SK-N-SH (cell line): ENCODE data around the gene ZBTB12. TPM values are rescaled to one million over a fixed set of nuclear protein-coding genes. Genes with fewer than 3 reads are reported as not detected.

Experiments used
- CTCF ChIA-PET: fragments of 300-600, 350-600 bp; formaldehyde crosslinking; extraction: SDS; loops from one replicate; lab custom pipeline; 2021; lab: Yijun Ruan, JAX
- POLR2A ChIA-PET: fragments of 350-600 bp; sonication (Branson Sonifier 250); formaldehyde crosslinking; extraction: SDS; loops from one replicate; lab custom pipeline; 2020; ENCODE audit warnings: antibody characterized with exemption, inconsistent platforms; lab: Yijun Ruan, JAX
- DNase-seq: peaks from one replicate; pipeline ENCODE4 v3.0.0; 2012
- H2AFZ ChIP-seq: fragments of 200-600 bp; sonication (generic); 2 replicates; pipeline ENCODE4 v1.8.1; 2016; ENCODE audit warnings: antibody characterized with exemption, mild to moderate bottlenecking, low read depth
- H3F3A ChIP-seq: fragments of 200-600 bp; sonication (generic); replicated peaks from 2 replicates; pipeline ENCODE3; 2016; ENCODE audit warnings: antibody characterized with exemption, mild to moderate bottlenecking; ENCODE audit not compliant: insufficient read depth
- H3K27ac ChIP-seq, 2 experiments: fragments of 200-500 bp in 1 of 2; fragments of 200-600 bp in 1 of 2; sonication (Bioruptor generic) in 1 of 2; sonication (generic), shearing (Covaris generic) in 1 of 2; 2 replicates each; pipeline versions ENCODE4 v1.5.1 to v1.6.1; 2014 to 2016; ENCODE audit warnings: low read depth in 2 of 2, inconsistent platforms in 1 of 2, low read length in 1 of 2, mild to moderate bottlenecking in 1 of 2, mixed read lengths in 1 of 2
- H3K27me3 ChIP-seq: fragments of 200-600 bp; sonication (generic), shearing (Covaris generic); 2 replicates; pipeline ENCODE4 v1.6.1; 2016; ENCODE audit warnings: mixed run types; ENCODE audit not compliant: insufficient read depth
- H3K36me3 ChIP-seq, 2 experiments: fragments of 200-500 bp in 1 of 2; fragments of 200-600 bp in 1 of 2; sonication (Bioruptor generic) in 1 of 2; sonication (generic) in 1 of 2; replicated peaks in 1 of 2; 2 replicates each; pipeline versions ENCODE3 to v1.5.1; 2014 to 2016; ENCODE audit warnings: low read length in 1 of 2, mild to moderate bottlenecking in 1 of 2; ENCODE audit not compliant: insufficient read depth in 2 of 2, control insufficient read depth in 1 of 2
- H3K4me1 ChIP-seq, 2 experiments: fragments of 200-500 bp in 1 of 2; fragments of 200-600 bp in 1 of 2; sonication (Bioruptor generic) in 1 of 2; sonication (generic), shearing (Covaris generic) in 1 of 2; 2 replicates each; pipeline versions ENCODE4 v1.5.1 to v1.6.1; 2014 to 2016; ENCODE audit warnings: low read depth in 1 of 2, low read length in 1 of 2, mixed run types in 1 of 2; ENCODE audit not compliant: insufficient read depth in 2 of 2, control insufficient read depth in 1 of 2
- H3K4me2 ChIP-seq: fragments of 200-600 bp; sonication (generic), shearing (Covaris generic); 2 replicates; pipeline ENCODE4 v1.6.1; 2017; ENCODE audit warnings: mixed run types
- H3K4me3 ChIP-seq, 2 experiments: fragments of 200-500 bp in 1 of 2; fragments of 200-600 bp in 1 of 2; sonication (Bioruptor generic) in 1 of 2; sonication (generic), shearing (Covaris generic) in 1 of 2; 2 replicates each; pipeline versions ENCODE4 v1.5.1 to v1.8.1; 2014 to 2016; ENCODE audit warnings: low read depth in 2 of 2, inconsistent platforms in 1 of 2, low read length in 1 of 2, mild to moderate bottlenecking in 1 of 2, mixed read lengths in 1 of 2, moderate library complexity in 1 of 2
- H3K79me2 ChIP-seq: fragments of 200-600 bp; sonication (generic); 2 replicates; pipeline ENCODE4 v1.8.1; 2017; ENCODE audit warnings: mild to moderate bottlenecking; ENCODE audit not compliant: insufficient read depth
- H3K9ac ChIP-seq: fragments of 200-600 bp; sonication (generic); 2 replicates; pipeline ENCODE4 v1.6.1; 2017; ENCODE audit warnings: mixed run types
- H3K9me2 ChIP-seq: fragments of 200-600 bp; sonication (generic); 2 replicates; pipeline ENCODE4 v1.6.1; 2017; ENCODE audit warnings: mixed run types
- H3K9me3 ChIP-seq: fragments of 200-600 bp; sonication (generic); 2 replicates; pipeline ENCODE4 v1.6.1; 2017; ENCODE audit warnings: mixed run types, mild to moderate bottlenecking, moderate library complexity
- H4K20me1 ChIP-seq: fragments of 200-600 bp; sonication (generic); 2 replicates; pipeline ENCODE4 v1.6.1; 2017; ENCODE audit warnings: mild to moderate bottlenecking, mixed run types; ENCODE audit not compliant: insufficient read depth
- CHD2 ChIP-seq: fragments of 150-350 bp; IDR thresholded peaks from 2 replicates; pipeline ENCODE4 v1.6.1; 2018; ENCODE audit warnings: low read length; ENCODE audit not compliant: partially characterized antibody
- FOXM1 ChIP-seq: IDR thresholded peaks from 2 replicates; pipeline ENCODE4 v1.4.0; 2012; ENCODE audit warnings: low read depth, mild to moderate bottlenecking
- NFIC ChIP-seq: IDR thresholded peaks from 2 replicates; pipeline ENCODE4 v1.4.0; 2012; ENCODE audit warnings: borderline replicate concordance
- NRF1 ChIP-seq: IDR thresholded peaks from 2 replicates; pipeline ENCODE4 v1.6.1; 2012; ENCODE audit warnings: low read depth, mild to moderate bottlenecking, low read length
- RAD21 ChIP-seq: IDR thresholded peaks from 2 replicates; pipeline ENCODE4 v1.6.1; 2012; ENCODE audit warnings: mild to moderate bottlenecking, low read length
- RCOR1 ChIP-seq: fragments of 150-350 bp; IDR thresholded peaks from 2 replicates; pipeline ENCODE4 v1.6.1; 2017; ENCODE audit warnings: antibody characterized with exemption, low read length
- SIN3A ChIP-seq: IDR thresholded peaks from 2 replicates; pipeline ENCODE4 v1.6.1; 2012; ENCODE audit warnings: low read depth, mild to moderate bottlenecking, low read length, moderate library complexity, borderline replicate concordance
- TEAD4 ChIP-seq: IDR thresholded peaks from 2 replicates; pipeline ENCODE4 v1.4.0; 2012; ENCODE audit warnings: mild to moderate bottlenecking, borderline replicate concordance; ENCODE audit not compliant: insufficient read depth
- YY1 ChIP-seq: IDR thresholded peaks from 2 replicates; pipeline ENCODE4 v1.4.0; 2012; ENCODE audit warnings: low read depth, mild to moderate bottlenecking
- WGBS: methylation state at CpG from one replicate; pipeline ENCODE4 v1.1.6; 2017; ENCODE audit warnings: low lambda C conversion rate; 5-methylcytosine and 5-hydroxymethylcytosine counted together
- polyA plus RNA-seq, 3 experiments: library from polyadenylated mRNA; depleted of rRNA; stranded (reverse); fragments of >200 nt; gene quantifications; 2 replicates each; pipeline ENCODE4 v1.2.3, GENCODE V29; 2012
- TF ChIP-seq, protein P1 (sequence below): fragments of 200-600 bp; sonication (generic); IDR thresholded peaks from 2 replicates; pipeline ENCODE4 v1.6.1; 2017; ENCODE audit warnings: antibody characterized with exemption, mild to moderate bottlenecking, moderate library complexity
- TF ChIP-seq, protein P2 (sequence below): IDR thresholded peaks from 2 replicates; pipeline ENCODE4 v1.6.1; 2012; ENCODE audit warnings: mild to moderate bottlenecking, low read depth, low read length, moderate library complexity
- TF ChIP-seq, protein P3 (sequence below): IDR thresholded peaks from 2 replicates; pipeline ENCODE4 v1.4.0; 2012; ENCODE audit warnings: low read depth, borderline replicate concordance

Gene ZBTB12
- polyA plus RNA-seq, 1 of the 3 experiments (the other 2 are of a cell fraction) = 8.3 TPM

DNA sequence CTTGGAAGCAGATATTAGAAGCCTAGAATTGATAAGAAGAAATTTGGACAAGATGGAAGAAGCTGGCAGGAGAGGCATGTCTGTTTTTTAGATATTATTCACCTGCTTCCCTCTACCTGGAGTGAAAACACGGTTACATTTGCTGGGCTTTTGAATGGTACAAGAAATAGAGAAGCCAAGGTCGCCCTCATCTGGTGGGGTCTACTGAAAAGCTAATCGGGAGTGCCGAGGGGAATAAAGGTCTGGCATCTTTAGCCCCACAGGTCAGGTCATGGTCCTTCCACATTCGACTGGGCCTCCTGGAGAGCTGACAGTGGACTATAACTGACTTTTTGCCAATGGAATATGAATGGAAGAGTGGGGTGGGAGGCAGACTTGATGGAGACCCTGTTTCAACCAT is 21.1 kb upstream of the ZBTB12 start:
- H4K20me1 ChIP-seq = no peaks in the 10 kb centered on the region
- TF ChIP-seq RAD21 (peak; percentile 21), CHD2 (no peak)
- TF ChIP-seq, protein P1, sequence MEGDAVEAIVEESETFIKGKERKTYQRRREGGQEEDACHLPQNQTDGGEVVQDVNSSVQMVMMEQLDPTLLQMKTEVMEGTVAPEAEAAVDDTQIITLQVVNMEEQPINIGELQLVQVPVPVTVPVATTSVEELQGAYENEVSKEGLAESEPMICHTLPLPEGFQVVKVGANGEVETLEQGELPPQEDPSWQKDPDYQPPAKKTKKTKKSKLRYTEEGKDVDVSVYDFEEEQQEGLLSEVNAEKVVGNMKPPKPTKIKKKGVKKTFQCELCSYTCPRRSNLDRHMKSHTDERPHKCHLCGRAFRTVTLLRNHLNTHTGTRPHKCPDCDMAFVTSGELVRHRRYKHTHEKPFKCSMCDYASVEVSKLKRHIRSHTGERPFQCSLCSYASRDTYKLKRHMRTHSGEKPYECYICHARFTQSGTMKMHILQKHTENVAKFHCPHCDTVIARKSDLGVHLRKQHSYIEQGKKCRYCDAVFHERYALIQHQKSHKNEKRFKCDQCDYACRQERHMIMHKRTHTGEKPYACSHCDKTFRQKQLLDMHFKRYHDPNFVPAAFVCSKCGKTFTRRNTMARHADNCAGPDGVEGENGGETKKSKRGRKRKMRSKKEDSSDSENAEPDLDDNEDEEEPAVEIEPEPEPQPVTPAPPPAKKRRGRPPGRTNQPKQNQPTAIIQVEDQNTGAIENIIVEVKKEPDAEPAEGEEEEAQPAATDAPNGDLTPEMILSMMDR = peak; percentile 23
- H3K27ac ChIP-seq = no peak overlapping the region
- H3K9me2 ChIP-seq = no peaks in the 10 kb centered on the region
- no peaks in the 10 kb centered on the region for H3K9me3 ChIP-seq
- H2AFZ ChIP-seq = no peak overlapping the region
- no peak overlapping the region for H3K9ac ChIP-seq
- no peaks in the 10 kb centered on the region for H3K4me1 ChIP-seq
- CTCF ChIA-PET = interaction anchor here (1.0 kb wide), 1 partner anchor 21 kb away, joined by 4 read pairs; the partner anchor contains the start of gene ZBTB12
- H3K79me2 ChIP-seq = no peaks in the 10 kb centered on the region
- H3K4me2 ChIP-seq = no peak overlapping the region
- H3F3A ChIP-seq = no peaks in the 10 kb centered on the region
- H3K4me3 ChIP-seq = no peak overlapping the region
- POLR2A ChIA-PET = no interaction called here
- no peaks in the 10 kb centered on the region for H3K27me3 ChIP-seq
- no peak for DNase-seq
- H3K36me3 ChIP-seq = no peaks in the 10 kb centered on the region
- WGBS = 41% methylated on average over 5 of the region's 5 CpGs

DNA sequence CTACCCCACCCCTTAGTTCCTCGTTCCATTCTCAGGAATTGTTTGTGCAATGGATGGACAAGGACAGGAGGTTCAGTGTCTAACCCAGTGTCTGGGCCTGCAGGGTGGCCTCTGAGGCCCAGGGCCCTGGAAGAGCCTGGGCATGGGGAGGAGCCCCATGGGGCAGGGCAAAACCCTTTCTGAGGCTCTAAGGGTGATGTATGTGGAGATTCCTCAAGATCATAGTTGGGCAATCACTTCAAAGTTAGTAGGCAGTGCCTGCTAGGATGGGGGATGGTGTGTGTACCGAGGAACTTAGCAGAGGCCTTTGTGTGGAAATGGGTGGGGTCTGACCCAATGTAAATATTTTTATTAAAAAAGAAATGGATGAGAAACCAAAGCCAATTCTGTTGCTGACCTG is 18.9 kb upstream of the ZBTB12 start:
- Histone ChIP-seq H4K20me1 (no peaks in the 10 kb centered on the region), H3K9ac (no peak overlapping the region), H2AFZ (no peak overlapping the region), H3K4me3 (no peak overlapping the region), H3K79me2 (no peaks in the 10 kb centered on the region), H3K4me1 (no peaks in the 10 kb centered on the region), H3K9me2 (no peaks in the 10 kb centered on the region), H3K9me3 (no peaks in the 10 kb centered on the region), H3K27ac (no peak overlapping the region), H3K27me3 (no peaks in the 10 kb centered on the region), H3F3A (no peaks in the 10 kb centered on the region), H3K4me2 (no peak overlapping the region), H3K36me3 (no peaks in the 10 kb centered on the region)
- ChIA-PET CTCF (interaction anchor here (1.0 kb wide), 1 partner anchor 32 kb away, joined by 3 read pairs; no protein-coding TSS in a partner anchor), POLR2A (interaction anchor here (0.6 kb wide), 1 partner anchor 19 kb away, joined by 3 read pairs; the partner anchor contains the start of gene ZBTB12)
- DNase-seq = no peak
- WGBS = 62% methylated on average over 1 of the region's 2 CpGs
- TF ChIP-seq NFIC (no peak), NRF1 (no peak), YY1 (no peak)

DNA sequence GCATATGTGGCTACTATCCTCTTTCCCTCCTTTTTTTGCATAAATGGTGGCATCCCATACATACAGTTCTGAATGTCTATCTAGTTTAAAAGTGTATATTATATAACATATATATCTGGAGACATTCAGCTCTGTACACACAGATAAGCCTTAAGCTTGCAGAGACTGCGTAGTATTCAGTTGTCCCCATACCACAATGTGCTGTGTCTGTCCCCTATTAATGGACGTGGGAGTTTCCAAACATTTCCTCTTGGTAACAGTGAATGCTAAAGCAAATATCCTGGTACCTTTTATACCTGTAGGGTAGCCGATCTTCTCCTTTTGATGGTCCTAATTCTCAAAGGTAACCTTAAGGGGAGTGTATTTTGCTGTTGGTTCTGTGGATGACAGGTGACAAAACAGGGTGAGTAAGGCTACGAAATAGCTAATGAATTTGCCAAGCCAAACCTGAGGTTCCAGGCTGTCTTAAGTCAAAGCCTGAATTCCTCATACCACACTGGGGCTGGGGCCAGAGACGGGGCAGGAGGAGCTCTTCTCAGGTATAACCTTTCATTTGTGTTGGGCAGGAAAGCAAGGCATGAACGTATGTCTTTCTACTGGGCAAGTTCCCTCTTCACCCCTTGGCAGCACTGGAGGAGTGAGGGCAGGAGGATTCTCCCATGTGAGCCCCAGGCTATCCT is 17.9 kb upstream of the ZBTB12 start:
- Histone ChIP-seq H3K9ac (no peak overlapping the region), H3K36me3 (no peaks in the 10 kb centered on the region), H2AFZ (no peak overlapping the region), H3K4me1 (no peaks in the 10 kb centered on the region), H3K79me2 (no peaks in the 10 kb centered on the region), H3K9me3 (no peaks in the 10 kb centered on the region), H3K9me2 (no peaks in the 10 kb centered on the region), H3K4me2 (no peak overlapping the region), H3K27me3 (no peaks in the 10 kb centered on the region), H3K27ac (no peak overlapping the region), H4K20me1 (no peaks in the 10 kb centered on the region), H3F3A (no peaks in the 10 kb centered on the region), H3K4me3 (no peak overlapping the region)
- no peak for DNase-seq
- ChIA-PET CTCF (interaction anchor here (3.3 kb wide), 1 partner anchor 32 kb away, joined by 11 read pairs; no protein-coding TSS in a partner anchor), POLR2A (no interaction called here)
- WGBS = 70% methylated on average over 6 of the region's 6 CpGs
- TF ChIP-seq, protein P2, sequence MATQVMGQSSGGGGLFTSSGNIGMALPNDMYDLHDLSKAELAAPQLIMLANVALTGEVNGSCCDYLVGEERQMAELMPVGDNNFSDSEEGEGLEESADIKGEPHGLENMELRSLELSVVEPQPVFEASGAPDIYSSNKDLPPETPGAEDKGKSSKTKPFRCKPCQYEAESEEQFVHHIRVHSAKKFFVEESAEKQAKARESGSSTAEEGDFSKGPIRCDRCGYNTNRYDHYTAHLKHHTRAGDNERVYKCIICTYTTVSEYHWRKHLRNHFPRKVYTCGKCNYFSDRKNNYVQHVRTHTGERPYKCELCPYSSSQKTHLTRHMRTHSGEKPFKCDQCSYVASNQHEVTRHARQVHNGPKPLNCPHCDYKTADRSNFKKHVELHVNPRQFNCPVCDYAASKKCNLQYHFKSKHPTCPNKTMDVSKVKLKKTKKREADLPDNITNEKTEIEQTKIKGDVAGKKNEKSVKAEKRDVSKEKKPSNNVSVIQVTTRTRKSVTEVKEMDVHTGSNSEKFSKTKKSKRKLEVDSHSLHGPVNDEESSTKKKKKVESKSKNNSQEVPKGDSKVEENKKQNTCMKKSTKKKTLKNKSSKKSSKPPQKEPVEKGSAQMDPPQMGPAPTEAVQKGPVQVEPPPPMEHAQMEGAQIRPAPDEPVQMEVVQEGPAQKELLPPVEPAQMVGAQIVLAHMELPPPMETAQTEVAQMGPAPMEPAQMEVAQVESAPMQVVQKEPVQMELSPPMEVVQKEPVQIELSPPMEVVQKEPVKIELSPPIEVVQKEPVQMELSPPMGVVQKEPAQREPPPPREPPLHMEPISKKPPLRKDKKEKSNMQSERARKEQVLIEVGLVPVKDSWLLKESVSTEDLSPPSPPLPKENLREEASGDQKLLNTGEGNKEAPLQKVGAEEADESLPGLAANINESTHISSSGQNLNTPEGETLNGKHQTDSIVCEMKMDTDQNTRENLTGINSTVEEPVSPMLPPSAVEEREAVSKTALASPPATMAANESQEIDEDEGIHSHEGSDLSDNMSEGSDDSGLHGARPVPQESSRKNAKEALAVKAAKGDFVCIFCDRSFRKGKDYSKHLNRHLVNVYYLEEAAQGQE = no peak
- TF ChIP-seq RCOR1 = no peak
- TF ChIP-seq TEAD4 = no peak
- no peak for TF ChIP-seq FOXM1
- TF ChIP-seq, protein P1 = no peak
- no peak for TF ChIP-seq RAD21
- TF ChIP-seq SIN3A = no peak
- TF ChIP-seq, protein P3, sequence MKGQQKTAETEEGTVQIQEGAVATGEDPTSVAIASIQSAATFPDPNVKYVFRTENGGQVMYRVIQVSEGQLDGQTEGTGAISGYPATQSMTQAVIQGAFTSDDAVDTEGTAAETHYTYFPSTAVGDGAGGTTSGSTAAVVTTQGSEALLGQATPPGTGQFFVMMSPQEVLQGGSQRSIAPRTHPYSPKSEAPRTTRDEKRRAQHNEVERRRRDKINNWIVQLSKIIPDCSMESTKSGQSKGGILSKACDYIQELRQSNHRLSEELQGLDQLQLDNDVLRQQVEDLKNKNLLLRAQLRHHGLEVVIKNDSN = no peak
